SH-SY5Y (cell line): ENCODE data around the gene SPAG7.

Source experiments
- GATA2 ChIP-seq: IDR thresholded peaks from 2 replicates; pipeline ENCODE4 v1.6.1; 2011; ENCODE audit warnings: mild to moderate bottlenecking, low read depth, low read length
- GATA3 ChIP-seq: IDR thresholded peaks from 2 replicates; pipeline ENCODE4 v1.6.1; 2011; ENCODE audit warnings: low read depth, mild to moderate bottlenecking, low read length, moderate library complexity

SPAG7 gene

GRCh38 chr17:4986951-4987766 lies 19.5 kb upstream of the SPAG7 start, which contains the start of gene CAMTA2:
Gene CAMTA2 (minus strand): TSS chr17:4987675. CDS start chr17:4986222, 1,453 bp downstream.
- TF ChIP-seq GATA2: no peak
- no peak for TF ChIP-seq GATA3

GRCh38 chr17:4986403-4986802 lies 18.8 kb upstream of the SPAG7 start:
- TF ChIP-seq GATA3 (no peak), GATA2 (no peak)

GRCh38 chr17:4982305-4982704 lies 14.7 kb upstream of the SPAG7 start:
- no peak for TF ChIP-seq GATA2
- no peak for TF ChIP-seq GATA3

GRCh38 chr17:4980644-4981216 lies 13.1 kb upstream of the SPAG7 start:
- TF ChIP-seq GATA2 (no peak), GATA3 (no peak)

- TF ChIP-seq GATA3 (no peak), GATA2 (no peak)
Observed at GRCh38 chr17:4978726-4979125, 11.1 kb upstream of the SPAG7 start.

- no peak for TF ChIP-seq GATA2
- TF ChIP-seq GATA3: no peak
Observed at GRCh38 chr17:4974115-4974670, 6.6 kb upstream of the SPAG7 start.

GRCh38 chr17:4973256-4974114 lies 5.9 kb upstream of the SPAG7 start:
- no peak for TF ChIP-seq GATA2
- TF ChIP-seq GATA3: no peak

- TF ChIP-seq GATA2 (no peak), GATA3 (no peak)
Observed at GRCh38 chr17:4972752-4973151, 5.1 kb upstream of the SPAG7 start.

- TF ChIP-seq GATA2 (no peak), GATA3 (no peak)
Observed at GRCh38 chr17:4972322-4972721, 4.7 kb upstream of the SPAG7 start.

GRCh38 chr17:4971826-4972225 lies 4.2 kb upstream of the SPAG7 start:
- no peak for TF ChIP-seq GATA3
- TF ChIP-seq GATA2: no peak

- TF ChIP-seq GATA3: no peak
- no peak for TF ChIP-seq GATA2
Observed at GRCh38 chr17:4970273-4970672, 2.7 kb upstream of the SPAG7 start.

- no peak for TF ChIP-seq GATA3
- no peak for TF ChIP-seq GATA2
Observed at GRCh38 chr17:4969551-4970173, 2.0 kb upstream of the SPAG7 start.

GRCh38 chr17:4969047-4969550 lies 1.5 kb upstream of the SPAG7 start:
- TF ChIP-seq GATA3 (no peak), GATA2 (no peak)

- TF ChIP-seq GATA2: no peak
- no peak for TF ChIP-seq GATA3
Observed at GRCh38 chr17:4968486-4969046, 949 bp upstream of the SPAG7 start.
